ENCODE results near the gene RDH5.

RDH5 gene, protein sequence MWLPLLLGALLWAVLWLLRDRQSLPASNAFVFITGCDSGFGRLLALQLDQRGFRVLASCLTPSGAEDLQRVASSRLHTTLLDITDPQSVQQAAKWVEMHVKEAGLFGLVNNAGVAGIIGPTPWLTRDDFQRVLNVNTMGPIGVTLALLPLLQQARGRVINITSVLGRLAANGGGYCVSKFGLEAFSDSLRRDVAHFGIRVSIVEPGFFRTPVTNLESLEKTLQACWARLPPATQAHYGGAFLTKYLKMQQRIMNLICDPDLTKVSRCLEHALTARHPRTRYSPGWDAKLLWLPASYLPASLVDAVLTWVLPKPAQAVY

DNA sequence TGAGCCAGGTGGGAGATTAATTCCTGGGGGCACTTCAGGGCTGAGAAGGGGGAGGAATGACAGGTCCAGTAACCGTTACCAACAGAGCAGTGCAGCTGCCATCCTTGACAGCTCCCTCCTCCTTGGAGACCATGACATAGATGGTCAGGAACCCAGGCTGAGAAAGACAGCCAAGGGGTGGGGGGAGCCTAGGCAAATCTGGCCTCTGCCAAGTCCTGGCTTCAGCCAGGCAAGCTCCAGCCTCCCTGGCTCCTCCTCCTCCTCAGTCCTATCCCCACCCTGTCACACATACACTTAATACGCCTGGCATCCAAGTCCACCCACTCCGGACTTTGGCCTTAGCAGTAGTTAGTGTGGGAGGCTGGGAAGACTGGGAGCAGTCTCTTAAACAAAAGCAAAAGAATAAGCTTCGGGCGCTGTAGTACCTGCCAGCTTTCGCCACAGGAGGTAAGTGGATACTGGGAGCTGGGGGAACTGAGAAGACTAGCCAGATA is at the start of gene RDH5:
RDH5 (plus strand) TSS at position 323 of the 494 bp plus-strand sequence. CDS start 792 bp downstream, outside the sequence.
- no peak for DNase-seq

DNA sequence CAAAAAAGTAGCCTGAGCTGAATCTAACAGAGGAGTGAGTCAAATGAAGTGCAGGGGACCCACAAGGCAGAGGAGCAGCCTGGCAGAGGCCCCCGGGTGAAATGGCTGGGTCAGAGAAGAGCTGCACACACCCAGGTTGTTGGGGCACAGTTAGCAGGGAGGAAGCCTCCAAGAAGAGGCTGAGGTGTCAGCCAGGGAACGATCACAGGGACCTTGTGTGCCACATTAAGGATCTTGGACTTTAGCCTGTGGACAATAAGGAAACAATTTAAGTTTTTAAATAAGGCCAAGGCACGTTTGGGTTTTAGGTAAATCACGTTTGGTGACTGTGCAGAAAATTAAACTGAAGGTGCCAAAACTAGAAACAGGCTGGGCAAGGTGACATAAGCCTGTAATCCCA is 48.4 kb upstream of the RDH5 start:
- no peak for DNase-seq

DNA sequence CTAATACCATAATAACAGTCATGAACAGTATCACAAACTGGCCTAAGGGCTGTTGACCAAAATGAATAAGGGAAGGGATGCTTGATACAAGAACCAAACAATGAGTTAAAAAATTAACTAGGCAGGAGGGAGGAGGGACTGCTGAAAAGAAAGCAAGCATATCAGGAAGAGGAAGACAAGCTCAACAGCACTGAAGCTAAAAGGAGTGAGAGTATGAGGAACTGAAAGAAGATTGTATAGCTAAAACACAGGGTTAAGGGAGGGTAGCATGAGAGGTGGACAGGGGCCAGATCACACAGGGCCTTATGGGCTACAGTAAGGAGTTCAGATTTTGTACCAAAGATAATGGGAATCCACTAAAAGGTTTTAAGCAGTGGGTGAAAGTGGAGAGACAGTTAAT is 46.6 kb upstream of the RDH5 start:
- no peak for DNase-seq

DNA sequence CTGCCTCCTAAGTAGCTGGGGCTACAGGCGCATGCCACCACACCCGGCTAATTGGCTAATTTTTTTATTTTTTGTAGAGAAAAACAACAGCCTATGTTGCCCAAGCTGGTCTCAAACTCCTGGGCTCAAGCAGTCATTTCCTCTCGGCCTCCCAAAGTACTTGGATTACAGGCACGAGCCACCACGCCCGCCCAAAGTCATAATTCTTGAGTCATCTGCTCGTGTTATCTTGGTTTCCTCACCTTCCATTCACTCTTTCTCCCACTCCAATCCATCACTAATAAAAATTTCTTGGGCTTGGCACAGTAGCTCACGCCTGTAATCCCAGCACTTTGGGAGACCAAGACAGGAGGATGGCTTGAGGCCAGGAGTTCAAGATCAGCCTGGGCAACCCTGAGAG is 44.5 kb upstream of the RDH5 start:
- DNase-seq, result no peak

DNA sequence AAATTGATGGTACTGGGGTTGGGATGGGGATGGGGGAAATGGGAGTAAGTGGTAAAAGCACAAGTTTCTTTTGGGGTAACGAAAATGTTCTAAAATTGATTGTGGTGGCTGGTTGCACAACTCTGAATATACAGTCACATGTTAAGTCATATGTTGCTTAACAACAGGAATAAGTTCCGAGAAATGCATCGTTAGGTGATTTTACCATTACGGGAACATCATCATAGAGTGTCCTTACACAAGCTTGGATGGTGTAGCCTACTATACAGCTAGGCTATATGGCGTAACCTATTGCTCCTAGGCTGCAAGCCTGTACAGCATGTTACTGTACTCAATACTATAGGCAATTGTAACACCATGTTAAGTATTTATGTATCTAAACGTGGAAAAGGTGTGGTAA is 43.5 kb upstream of the RDH5 start:
- no peak for DNase-seq

DNA sequence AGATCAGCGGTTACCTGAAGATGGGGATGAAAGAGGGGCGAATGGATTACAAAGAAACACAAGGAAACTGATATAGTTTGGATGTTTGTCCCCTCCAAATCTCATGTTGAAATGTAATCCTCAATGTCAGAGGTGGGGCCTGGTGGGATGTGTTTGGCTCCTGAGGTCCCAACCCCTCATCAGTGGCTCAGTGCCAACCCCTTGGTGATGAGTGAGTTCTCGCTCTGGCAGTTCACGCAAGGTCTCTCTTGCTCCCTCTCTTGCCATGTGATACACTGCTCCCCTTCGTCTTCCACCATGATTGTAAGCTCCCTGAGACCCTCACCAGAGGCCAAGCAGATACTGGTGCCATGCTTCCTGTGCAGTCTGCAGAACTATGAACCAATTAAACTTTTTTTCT is 40.5 kb upstream of the RDH5 start:
- DNase-seq, result no peak

DNA sequence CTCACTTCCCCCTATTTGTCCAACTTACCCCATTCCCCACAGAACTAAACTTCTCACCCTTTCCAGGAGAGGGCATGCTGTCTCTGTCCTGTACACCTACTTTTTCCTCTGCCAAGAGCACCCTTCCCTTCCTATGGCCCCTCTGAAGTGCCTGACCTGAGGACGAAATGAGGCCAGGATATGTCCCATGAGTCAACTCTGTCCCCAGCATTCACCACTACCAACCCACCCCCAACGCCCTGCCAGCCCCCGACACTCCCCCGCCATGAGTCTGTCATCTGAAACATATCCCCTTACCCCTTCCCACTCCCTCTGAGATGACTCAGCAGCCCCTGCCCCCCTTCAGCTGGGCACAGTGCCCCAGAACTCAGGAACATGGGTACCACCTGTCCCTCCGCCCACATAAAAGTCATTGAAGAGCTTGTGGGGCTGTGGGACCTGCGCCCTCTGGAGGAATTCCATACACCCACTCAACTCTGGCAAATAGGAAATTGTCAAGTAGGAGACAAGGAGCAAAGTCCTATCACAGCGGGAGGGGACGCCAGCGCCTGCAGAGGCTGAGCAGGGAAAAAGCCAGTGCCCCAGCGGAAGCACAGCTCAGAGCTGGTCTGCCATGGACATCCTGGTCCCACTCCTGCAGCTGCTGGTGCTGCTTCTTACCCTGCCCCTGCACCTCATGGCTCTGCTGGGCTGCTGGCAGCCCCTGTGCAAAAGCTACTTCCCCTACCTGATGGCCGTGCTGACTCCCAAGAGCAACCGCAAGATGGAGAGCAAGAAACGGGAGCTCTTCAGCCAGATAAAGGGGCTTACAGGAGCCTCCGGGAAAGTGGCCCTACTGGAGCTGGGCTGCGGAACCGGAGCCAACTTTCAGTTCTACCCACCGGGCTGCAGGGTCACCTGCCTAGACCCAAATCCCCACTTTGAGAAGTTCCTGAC is 38.8 kb upstream of the RDH5 start:
- no peak for DNase-seq

DNA sequence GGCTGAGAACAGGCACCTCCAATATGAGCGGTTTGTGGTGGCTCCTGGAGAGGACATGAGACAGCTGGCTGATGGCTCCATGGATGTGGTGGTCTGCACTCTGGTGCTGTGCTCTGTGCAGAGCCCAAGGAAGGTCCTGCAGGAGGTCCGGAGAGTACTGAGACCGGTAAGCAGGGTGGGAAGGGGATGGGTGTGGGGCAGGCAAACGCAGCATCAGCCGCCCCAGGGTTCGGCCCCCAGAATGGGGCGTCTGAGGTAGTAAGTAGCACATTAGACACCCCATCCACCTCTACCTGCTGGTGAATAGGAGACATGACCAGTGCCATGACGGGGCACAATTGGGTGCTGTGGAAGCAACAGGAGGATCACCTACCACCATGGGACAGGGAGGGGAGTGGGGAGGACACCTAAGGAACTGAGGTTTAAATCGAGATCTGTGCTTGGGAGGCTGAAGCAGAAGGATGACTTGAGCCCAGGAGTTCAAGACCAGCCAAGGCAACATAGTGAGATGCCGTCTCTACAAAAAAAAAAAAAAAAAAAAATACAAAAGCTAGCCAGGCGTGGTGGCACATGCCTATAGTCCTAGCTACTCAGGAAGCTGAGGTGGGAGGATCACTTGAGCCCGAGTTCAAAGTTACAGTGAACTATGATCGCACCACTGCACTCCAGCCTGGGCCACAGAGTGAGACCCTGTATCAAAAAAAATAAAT is 38.0 kb upstream of the RDH5 start:
- DNase-seq, result no peak

DNA sequence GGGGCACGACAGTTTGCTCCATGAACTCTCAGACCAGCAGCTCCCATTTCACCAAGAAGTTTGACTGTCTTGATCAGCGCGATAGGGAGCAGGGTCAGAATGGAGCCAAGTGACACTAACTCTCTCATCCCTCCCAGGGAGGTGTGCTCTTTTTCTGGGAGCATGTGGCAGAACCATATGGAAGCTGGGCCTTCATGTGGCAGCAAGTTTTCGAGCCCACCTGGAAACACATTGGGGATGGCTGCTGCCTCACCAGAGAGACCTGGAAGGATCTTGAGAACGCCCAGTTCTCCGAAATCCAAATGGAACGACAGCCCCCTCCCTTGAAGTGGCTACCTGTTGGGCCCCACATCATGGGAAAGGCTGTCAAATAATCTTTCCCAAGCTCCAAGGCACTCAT is 36.5 kb upstream of the RDH5 start:
- DNase-seq, result no peak

DNA sequence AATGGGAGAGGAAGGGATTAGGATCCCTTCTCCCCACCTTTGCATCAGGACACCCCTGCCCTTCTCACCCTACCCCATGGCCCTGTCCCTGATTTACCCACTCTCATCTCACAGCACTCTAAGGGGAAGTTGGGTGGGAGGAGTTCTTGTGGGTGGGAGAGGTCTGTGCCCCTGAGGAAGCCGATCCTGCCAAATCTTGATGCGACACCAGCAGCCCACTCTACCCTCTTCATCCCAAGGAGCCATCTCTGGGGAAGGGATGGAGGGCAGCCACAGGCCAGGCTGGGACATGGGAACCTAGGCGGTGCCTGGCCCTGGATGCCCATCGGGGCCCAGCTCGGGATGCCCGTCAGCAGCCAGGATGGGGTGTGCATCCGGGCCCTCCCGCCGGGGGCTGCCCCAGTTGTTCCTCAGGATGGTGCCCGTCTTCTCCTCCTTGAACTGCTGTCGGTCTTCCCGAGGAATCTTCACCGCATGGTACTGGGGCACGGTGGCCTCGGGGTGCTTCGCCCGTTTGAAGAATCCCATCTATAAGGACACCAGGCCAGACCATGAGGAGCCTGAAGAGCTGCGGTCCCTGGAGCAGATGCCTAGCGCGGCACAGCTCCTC is 35.3 kb upstream of the RDH5 start:
- no peak for DNase-seq

DNA sequence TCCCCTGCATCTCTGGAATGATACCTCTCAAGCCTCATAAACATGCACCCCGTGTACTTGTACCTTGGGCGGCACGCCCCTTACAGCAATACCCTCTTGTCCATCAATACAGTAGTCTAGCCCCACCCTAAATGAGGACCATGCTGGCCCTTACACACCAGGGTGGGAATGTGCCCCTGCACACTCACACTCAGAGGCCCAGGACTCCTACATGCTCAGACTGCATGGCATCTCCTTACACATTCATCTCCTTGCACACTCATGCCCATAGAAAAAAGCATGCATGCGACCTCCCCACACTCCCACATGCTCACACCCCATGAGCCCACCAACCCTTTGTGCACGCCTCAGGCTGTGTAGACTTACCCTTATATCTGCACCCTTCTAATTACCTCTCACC is 34.5 kb upstream of the RDH5 start:
- DNase-seq, result no peak

DNA sequence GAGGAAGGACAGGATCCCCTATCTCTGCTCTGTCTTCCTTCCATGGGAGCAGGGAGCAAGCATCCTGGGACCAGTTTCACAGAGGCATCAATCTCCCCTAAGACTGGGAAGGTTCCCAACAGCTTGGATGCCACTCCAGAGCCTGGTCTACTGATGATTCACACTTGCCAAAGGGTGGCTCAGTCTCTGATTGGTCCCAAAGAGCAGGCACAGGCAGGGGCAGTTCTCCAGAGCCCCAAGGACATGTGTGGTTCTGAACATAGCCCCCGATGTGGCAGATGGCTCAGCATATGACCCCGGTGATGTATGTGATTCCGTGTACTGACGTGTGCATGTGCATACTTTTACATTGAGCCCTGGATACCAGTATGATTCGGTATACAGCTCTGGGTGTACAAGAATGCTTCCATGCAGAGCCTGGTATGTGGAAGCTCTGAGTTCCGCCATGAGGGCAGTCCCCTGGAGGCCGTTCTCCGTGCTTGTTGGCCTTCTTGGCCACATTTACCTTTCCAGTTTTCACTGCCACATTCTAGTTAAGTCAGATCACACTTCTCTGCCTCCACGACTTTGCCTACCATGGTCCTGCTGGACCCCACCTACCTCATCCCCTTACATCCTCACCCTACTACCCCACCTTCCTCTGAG is 33.7 kb upstream of the RDH5 start:
- DNase-seq, result no peak

DNA sequence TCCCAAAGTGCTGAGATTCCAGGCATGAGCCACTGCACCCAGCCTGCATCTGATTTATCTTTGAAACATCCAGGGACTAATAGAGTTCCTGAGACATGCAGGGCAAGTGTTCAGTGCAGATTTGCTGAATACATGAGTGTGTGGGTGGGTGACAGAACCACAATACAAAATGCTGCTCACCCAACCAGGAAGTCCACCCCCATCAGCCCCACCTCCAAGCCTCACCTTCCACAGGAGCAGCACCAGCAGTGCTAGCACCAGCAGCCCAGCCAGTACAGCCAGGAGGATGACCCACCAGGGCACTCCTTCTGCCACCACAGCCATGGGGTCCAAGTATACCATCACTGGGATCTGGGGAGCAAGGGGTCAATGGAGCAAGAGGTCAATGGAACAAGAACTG is 32.4 kb upstream of the RDH5 start:
- DNase-seq, result no peak

DNA sequence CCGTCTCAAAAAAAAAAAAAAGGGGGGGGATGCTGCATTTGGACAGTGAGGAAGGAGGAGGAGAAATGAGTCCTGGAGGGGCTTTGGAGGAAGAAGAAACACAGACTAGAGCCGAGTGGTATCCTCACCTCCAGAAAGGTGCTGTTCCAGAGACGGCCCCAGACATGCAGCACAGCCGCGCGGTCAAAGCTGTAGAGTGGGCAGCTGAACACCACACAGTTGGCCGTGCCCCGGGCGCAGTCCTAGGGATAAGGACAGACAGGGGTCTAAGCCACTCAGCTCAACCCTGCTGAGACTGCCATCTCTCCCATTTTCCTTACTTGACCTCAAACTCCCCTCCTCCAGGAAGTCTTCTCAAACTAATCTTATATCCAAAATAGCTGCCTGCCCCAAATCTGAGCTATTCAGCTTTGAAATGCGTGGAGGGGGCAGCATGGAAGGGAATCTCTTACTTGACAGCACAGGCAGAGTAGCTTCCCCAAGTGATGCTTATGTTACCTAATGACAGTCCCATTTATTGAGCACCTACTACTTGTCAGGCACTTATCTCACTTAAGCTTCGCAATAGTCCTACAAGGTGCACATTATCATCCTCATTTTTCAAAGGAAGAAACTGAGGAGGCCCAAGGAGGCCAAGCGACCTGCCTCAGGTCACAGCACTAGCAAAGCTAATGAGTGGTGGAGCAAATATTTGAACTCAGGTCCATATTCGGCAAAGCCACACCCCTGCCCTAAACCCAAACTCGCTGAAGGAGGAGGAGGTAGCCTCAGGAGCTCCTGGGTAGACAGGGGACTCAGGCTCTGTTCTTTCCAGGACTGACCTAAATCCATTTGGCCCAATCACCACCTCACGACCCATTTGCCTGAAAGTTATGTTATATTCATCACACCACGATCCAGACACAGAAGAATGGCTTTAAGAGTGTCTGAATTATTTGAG is 31.2 kb upstream of the RDH5 start:
- no peak for DNase-seq

DNA sequence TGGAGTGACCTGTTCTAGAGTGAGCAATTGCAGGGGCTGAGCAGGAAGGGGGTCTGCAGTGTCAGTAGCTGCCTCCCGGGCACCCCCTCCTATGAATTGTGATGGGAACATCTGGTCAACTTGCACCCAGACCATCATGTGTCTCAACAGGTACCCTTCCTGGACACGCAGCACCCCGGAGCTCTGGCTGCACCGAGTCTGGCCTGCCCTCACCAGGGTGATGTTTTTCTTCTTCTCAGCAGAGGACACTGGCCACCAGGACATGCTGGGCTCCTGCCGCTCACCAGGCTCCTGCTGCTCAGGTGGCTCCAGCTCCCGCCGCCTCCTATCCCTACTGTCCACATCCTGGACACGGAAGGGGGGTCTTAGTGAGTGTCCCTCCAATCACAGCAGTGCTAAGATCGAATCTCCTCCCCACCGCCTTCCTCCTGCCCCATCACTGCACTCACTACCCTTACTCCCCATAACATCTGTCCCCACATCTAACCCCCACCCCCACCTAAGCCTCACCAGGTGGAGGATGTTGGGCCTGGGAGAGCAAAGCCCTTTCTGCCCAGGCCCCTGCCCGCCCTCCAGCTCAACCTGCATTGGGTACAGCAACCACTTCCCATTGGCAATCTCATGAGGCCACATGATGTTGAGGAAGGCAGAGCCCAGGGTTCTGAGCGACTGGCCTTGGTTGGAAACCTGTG is 27.4 kb upstream of the RDH5 start:
- DNase-seq, result no peak

DNA sequence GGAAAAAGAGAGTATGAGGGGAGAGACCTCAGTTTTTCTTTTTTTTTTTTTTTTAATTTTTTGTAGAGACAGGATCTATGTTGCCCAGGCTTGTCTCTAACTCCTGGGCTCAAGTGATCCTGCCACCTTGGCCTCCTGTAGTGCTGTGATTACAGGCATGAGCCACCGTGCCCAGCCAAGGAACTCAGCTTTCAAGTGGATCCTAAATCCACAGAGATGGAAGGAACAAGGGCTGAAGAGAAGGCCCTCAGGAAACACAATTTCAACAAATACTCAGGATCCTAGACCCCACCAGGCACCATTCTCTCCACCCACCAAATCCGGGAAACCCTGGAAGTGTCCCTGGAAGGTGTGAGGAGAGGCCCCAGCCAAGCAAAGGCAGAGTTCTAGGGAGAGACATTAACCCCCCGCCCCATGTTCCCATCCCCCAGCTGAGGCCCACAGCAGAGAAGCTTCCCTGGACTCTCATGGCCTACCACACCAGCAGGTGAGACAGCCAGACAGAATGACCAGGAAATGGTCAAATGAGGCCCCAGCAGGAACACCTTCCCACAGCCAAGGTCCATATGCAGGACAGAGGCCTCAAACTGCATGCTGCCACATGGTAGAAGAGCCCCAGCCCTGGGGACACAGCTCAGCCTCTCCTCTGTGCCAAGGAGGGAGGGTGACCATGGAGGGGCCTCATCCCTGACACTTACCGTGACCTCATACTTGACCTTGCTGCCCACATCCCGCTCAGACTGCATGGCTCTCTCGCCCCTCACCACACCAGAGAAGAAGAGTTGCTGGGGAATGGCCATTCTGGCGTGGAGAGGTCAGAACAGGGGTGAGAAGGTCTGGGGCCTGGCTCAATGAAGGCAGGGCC is 26.6 kb upstream of the RDH5 start:
- DNase-seq, result no peak

DNA sequence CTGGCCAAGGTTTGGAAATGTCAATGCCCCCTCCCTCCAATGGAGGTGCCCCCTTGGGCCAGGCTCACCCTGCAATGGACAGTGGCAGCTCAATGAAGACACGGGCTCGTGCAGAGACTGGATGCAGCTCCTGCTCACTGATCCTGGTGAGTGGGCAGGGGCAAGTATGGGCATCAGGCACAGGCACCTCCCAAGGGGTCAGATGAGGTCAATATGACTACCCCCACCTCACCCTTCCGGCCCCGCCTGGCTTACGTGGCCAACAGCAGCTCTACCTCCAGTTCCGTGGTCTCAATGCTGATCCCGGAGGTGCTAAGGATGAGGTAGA is 26.0 kb upstream of the RDH5 start:
- no peak for DNase-seq

DNA sequence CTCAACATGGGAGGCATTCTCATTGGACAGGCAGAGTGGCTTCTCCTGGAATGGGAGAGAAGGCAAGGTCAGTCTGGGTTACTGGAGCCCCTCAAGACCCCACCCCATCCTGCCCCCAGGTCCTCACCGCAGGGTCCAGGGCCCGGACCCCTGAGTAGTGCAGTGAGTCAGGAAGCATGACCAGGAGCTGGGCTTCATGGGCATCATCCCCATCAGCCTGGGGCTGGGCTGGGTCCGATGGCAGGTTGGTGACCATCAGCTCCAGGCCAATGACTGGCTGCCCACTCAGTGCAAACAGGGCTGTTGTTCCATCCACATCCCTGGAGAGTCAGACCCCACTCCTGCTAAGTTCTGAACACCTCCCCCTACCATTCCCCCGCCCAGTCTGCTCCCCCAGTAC is 25.5 kb upstream of the RDH5 start:
- no peak for DNase-seq

DNA sequence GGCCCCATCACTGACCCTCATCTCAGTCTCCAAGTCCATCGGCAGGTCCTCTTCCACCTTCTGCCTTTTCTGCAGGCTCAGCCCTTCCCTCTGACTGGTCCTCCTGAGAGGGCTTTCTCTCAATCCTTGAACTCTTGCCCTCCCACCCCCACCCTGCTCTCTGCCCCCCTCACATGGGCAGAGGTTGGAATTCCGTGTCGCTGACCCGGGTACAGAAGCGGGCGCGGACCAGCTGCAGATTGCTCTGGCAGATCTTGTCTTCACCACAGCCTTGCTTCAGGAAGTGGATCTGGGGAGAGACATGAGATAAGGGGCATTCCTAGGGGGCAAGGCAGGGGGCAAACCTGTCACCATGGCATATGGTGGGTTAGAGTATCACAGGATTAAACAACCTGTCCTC is 24.8 kb upstream of the RDH5 start:
- no peak for DNase-seq

DNA sequence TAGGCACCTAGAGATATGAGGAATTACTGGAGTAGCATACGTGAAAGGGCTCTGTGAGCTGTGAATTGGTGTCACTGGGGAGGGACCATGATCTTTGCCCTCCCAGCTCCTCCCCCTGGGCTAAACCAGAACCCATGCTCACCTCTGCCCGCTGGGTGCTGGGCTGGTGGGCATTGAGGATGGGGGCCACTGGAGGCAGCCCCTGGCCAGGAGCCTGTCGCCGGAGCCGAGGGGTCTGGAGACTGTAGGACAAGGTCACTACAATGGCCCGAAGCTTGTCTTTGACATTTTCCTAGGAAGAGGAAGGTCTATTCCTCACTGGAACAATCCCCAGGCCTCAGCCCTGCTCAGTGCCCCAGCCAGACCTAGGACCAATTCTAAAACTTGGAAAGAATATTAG is 24.1 kb upstream of the RDH5 start:
- no peak for DNase-seq
